Measurements from ENCODE around the gene CNOT10.

DNA sequence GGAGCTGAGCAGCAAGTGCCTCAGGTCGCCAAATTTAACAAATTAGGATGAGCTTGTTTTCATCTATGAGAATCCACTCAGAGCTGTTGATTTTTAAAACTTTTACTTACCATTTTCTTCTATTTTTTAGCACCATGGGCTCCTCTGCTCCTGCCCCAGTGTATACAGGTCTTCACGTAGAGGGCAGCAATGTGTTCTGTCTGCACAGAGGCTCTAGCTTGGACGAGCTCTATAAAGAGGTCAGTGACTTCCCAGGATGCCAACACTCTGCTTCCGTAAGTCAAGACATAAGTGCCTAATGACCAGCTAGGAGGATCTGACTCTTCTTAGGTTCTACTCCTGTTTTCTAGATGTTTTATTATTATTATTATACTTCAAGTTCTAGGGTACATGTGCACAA lies 41.2 kb upstream of the CNOT10 start:
- TF ChIP-seq, protein P1, sequence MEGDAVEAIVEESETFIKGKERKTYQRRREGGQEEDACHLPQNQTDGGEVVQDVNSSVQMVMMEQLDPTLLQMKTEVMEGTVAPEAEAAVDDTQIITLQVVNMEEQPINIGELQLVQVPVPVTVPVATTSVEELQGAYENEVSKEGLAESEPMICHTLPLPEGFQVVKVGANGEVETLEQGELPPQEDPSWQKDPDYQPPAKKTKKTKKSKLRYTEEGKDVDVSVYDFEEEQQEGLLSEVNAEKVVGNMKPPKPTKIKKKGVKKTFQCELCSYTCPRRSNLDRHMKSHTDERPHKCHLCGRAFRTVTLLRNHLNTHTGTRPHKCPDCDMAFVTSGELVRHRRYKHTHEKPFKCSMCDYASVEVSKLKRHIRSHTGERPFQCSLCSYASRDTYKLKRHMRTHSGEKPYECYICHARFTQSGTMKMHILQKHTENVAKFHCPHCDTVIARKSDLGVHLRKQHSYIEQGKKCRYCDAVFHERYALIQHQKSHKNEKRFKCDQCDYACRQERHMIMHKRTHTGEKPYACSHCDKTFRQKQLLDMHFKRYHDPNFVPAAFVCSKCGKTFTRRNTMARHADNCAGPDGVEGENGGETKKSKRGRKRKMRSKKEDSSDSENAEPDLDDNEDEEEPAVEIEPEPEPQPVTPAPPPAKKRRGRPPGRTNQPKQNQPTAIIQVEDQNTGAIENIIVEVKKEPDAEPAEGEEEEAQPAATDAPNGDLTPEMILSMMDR (IDR thresholded peaks at IDR 0.05): no peak
- no peak for TF ChIP-seq EZH2 (IDR thresholded peaks at IDR 0.05; ENCODE audit: borderline replicate concordance, insufficient read depth, low read depth, low read length, poor library complexity, severe bottlenecking)

Data from B cell (primary cell).